Stimulated activated CD4-positive, alpha-beta T cell treated with anti-CD3 and anti-CD28 coated beads, Interleukin-1b, Interleukin-23, amount 100 ng/mL, for 48 hours (primary cell): Measurements from ENCODE around the gene SGK2.

ENCODE experiments used
- DNase-seq: peaks from one replicate; pipeline ENCODE4 v3.0.0-alpha.2; 2020

Gene SGK2

DNA sequence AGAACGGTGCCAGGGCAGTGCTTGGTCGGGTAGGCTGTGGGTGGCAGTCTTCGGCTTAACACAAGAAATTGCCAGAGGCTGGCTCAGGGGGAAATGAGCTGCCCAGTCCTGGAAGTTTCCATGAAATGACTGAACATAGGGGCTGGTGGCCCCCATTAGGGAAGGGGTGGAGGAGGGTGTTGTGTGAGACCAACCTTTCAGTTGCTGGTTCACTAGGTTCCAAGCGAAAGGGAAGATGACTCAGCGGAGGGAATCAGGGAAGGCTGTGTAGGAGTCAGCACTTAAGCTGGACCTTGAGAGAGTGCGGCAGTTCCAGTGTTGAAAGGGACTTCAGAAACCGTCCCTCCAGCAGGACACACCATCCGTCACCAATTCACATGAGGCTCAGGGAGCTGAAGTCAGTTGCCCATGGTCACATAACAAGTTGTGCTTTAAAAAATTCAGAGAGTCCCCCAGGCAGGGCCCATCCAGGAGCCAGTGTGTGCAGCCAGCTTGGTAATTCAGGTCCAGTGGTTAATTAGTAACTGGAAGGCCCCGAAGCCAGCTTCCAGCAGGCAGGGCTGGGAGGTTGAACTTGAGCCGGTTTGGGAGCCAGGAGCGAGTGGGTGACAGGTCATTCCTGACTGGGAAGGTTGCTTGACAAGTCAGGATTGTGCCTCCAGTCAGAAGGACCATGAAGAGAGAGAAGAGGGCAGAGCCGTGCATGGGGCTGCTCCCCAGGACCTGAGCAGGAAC lies at the start of gene SGK2:
SGK2 (plus strand) TSS at position 616 of the 735 bp plus-strand sequence. CDS start 7,469 bp downstream, outside the sequence.
- no peak for DNase-seq

DNA sequence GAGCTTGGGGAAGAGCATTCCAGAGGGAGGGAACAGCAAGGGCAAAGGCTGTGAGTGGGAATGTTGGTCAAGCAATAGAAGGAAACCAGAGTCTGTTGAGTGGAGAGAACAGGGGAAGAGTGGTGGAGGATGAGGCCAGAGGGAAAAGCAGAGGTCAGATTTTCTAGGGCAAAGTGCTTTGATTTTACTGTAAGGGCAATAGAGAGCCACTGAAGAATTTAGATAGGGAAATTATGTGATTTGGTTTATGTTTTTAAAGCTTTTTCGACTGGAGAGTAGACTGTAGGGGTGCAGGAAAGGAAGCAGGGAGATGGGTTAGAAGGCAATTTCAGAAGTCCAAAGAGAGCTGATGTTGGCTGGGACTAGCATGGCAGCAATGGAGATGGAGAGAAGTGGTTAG lies 46.9 kb upstream of the SGK2 start:
- no peak for DNase-seq

DNA sequence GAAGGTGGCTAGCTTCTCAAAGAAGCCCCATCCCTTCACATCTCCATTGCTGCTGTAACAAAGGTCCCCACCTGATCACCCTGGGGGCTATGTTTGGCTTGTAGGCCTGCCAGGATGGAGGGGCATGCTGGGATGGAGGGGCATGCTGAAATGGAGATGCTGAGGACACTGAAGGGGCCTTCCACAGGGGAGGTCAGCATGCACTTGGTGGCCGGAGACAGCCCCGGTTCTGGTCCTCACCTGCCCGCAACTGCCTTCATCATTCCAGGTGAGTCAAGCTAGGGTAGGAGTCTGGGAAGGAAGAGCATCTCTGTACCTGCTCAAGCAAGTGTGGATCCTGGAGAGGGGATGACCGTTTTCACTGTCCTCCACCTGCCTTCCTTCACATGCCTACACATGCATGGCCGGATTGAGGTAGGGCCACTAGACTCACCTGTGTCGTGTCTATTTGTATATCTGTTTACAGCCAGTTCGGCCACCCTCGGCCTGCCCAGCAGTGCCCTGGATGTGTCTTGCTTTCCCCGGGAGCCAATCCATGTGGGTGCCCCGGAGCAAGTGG lies 45.4 kb upstream of the SGK2 start:
- no peak for DNase-seq

DNA sequence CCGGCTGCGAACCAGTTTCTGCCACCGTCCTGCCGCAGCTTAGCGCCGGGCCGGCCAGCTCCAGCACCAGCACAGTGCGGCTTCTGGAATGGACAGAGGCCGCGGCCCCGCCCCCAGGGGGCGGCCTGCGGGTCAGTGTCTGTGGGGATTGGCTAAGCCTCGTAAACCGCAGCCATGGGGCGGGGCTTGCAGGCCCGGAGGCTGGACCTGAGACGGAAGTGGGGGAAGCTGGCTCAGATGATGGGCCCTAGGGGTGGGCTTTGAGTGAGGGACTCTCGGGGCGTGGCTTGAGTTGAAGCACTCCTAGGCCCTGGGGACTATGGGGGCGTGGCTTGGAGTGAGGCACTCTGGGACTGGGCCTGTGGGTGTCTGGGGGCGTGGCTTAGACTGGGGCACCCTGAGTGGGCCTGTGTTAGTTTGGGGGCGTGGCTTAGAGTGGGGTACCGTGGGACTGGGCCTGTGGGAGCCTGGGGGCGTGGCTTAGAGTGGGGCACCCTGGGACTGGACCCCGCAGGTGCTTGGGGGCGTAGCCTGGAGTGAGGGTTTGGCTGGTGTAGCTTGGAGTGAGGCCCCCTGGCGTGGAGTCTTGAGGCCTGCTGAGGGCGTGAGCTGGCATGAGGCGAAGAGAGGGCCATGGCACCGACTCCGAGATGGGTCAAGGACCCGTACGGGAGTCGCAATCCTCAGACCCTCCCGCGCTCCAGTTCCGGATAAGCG lies 44.7 kb upstream of the SGK2 start:
- peak; percentile 96 for DNase-seq

DNA sequence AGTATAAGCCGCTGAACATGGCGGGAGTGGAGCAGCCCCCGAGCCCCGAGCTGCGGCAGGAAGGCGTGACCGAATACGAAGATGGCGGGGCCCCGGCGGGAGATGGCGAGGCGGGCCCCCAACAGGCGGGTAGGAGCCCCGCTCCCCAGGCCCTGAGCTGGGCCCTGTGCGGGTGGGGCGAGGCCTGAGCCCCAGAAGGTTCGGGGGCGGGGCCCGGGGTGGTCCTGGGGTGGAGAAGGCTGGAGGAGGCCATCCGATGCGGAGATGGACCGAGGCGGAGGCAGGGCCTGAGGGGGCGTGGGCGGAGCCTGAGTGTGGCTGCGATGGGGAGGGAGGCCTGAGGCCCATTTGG lies 44.2 kb upstream of the SGK2 start:
- no peak for DNase-seq

DNA sequence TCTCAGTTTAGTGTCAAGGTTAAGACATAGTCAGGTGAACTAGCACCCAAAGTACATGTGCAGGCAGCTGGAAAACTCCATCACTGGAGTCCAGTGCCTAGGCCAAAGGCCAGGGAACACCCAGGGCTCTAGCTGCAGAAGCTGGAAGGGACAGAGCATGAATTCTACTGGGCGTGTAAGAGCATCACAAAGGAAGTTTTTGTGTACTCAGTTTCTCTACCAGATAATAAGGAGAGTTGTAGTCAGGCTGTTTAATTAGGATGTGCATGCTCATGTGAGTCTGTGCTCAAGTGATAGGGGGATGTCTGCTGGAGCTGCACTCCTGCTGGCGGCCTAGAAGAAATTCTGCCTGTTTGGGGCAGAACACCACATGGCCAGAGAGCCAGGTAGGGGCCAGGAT lies 43.2 kb upstream of the SGK2 start:
- DNase-seq: no peak

DNA sequence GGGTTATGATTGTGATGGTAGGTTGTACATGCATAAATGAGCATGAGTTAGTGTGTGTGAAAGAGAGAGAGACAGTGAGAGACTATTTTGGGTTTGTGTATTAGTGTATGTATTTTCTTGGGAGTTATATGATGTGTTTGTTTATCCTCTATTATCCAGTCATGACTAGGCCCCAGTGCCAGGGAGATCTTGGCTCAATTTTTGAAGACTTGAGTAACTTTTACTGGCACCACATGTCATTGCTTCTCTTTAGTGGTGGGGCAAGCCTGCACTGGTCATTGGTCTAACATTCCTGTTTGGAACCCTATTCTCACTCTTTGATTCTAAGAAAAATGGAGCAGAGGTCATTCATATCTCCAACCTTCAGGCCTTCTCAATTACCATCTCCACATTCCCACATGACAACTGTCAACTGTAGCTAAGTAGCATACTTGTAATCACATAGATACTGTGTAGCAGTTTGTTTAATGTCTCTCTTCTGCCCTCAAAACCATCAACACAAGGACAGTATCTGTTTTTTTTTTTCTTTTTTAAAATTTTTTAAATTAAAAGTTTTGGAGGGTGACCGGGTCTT lies 42.5 kb upstream of the SGK2 start:
- DNase-seq: no peak

DNA sequence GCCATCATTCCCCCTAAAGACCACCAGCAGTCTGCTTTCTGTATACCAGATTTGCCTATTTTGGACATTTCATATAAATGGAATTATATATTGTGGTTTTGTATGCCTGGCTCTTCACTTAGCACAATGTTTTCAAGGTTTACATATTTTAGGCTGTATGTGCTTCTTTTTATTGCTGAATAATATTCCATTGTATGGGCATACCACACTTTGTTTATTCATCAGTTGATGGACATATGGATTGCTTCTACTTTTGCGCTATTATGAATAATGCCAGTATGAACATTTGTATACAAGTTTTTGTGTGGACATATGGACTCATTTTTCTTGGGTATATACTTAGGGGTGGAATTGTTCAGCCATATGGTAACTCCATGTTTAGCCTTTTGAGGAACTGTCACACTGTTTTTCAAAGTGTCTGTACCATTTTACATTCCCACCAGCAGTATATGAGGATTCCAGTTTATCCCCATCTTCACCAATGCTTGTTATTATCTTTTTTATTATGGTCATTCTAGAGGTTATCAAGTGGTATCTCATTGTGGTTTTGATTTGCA lies 38.7 kb upstream of the SGK2 start:
- no peak for DNase-seq

DNA sequence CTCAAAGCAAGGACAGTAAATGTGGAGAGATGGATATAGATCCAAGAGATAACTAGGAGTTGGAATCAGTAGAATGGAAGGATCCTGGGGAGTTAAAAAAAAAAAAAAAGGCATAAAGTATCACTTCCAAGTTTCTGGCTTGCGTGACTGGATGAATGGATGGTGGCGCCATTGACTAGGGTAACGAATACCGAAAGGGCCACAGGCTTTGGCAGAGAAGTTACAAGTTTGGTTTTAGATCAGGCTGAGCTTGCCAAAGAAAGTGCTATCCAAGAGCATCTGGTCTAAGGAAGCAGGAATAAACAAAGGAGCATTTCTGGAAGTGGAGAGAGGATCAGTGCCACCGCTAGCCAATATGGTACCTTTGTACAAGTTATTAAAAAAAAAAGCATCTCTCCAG lies 33.8 kb upstream of the SGK2 start:
- no peak for DNase-seq

DNA sequence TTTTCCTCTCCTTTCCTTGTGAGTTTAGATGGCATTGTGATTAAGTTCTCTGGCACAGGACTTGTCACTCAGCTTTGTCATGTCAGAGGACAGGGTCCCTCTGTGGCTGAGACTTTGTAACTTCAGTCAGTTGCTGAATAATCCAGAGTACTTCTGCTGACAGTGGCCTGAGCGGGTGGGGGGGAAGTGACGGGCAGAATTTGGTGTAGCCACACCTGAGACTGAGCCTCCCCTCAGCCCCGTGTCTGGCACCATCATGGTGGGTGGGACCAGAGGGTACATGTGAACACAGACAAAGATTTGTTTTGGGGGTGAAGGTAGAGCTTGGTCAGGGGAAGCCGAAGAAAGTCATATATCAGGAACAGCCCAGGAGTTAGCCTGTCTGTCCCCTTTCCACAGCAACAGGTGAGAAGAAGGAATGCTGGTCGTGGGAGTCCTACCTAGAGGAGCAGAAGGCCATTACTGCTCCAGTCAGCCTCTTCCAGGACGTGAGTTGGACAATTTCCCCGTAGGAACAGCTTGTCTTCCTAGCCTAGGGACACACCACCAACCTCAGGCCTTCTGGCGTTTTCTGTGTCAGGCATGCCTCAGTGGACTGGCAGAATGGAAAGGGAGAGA lies 30.5 kb upstream of the SGK2 start:
- no peak for DNase-seq

DNA sequence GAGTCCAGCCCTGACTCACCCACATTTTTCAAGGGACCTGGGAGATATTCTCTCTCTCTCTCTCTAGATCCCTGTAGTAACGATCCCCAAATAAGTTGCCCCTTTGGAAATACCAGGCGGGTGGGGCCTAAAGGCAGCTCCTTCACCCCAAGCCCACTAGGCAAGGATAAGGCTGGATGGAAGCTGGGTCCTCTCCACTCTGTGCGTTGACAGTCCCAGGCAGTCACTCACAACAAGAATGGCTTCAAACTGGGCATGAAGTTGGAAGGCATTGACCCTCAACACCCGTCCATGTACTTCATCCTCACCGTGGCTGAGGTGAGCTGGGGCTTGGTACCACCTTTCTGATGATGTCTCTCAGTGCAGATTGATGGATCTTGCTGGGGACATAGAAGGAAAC lies 29.8 kb upstream of the SGK2 start:
- DNase-seq: no peak

DNA sequence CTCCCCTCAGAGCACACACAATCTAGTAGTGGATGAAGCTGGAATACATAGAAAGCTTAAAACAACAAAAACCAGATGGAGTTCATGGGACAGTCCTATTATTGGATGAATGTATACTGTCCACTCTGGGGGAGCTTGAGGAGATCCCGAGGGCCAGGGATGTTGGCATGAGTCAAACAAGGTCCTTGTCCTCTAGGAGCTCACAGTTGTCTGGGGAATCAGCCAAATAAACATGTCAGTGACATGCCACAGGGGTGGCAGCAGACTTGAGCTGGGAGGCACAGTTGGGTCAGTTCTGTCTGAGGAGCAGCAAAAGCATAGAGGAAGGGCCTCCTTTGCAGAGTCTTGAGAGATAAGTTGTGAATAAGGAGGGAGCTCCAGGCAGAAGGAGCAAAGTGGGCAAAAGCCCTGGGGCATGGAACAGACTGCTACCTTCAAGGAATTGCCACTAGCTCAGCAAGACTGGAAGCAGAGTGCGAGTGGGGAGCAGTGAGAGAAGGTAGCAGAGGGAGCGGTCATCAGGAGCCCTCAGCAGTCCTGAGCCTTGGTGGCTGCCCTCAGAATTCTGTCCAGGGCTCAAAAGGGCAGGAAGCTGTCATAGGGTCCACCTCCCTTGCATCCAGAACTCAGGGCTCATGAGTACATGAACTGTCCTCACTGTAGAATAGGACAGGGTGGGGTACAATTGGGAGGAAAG lies 29.2 kb upstream of the SGK2 start:
- DNase-seq: no peak

DNA sequence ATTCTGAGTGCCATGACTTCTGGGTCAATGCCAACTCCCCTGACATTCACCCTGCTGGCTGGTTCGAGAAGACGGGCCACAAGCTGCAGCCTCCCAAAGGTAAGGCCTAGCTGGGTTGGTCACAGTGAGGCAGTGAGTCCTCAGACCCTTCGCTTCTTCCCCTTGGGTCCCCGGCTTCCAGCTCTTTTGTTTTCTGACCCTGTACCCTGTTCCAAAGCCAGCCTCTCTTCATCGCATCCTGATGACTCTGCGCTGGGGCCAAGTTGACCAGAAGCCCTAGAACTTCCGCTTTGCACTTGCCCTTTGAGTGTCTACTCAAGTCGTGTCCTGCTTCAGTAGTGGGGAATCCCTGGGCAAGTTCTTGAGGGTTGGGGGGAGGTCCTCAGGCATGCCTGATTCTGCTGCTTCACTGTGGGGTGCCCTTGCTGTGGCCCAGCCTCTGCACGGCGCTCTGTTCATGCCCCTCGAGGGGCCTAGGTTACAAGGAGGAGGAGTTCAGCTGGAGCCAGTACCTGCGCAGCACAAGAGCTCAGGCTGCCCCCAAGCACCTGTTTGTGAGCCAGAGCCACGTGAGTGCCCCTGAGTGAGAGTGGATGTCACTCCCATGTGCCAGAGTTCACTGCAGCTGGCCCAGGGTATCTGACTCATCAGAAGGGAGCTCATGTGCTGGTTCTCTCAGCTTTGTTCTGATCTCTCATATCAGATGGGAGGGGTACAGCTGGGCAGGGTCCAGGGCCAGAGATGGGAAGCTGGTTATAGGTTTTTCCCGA lies 28.3 kb upstream of the SGK2 start:
- no peak for DNase-seq

DNA sequence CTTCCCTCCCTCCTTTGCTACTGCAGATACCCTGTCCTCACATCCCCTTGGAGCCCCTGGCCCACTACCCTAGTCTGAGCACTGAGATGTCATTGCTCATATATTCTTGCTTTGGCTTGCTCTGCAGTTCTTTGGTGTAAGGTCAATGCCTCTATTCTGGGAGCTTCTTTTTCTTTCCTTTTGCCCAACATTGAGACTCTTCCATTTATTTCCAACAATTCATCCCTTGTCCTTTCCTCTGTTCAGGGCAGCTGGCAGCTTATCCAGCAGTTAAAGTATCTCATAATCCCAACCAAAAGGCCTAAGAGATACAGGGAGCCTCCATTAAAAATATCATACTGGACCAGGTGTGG lies 27.8 kb upstream of the SGK2 start:
- DNase-seq: no peak

DNA sequence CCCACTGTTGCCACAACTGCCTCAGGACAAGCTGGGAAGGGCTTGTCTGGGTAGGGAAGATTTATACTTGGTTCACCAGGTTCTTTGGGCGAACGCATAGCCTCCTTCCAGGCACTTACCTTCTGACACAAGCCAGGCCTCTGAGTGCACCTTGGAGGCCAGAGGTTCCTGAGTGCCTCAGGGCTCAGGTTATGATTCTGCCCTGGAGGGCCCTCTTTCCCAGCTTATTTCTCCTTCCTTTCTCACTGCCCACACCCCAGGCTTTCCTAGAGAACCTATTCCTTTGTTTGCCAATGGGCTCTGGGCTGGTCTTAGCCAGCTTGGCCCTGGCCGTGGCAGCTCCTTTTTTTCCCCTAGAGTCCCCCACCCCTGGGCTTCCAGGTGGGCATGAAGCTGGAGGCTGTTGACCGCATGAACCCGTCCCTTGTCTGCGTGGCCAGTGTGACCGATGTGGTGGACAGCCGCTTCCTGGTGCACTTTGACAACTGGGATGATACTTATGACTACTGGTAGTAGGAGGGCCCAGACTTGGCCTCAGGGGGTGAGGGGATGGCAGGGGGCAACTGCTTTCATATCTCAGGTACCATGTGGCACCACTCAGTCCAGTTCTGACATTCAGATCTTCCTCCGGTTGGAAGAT lies 26.3 kb upstream of the SGK2 start:
- no peak for DNase-seq

DNA sequence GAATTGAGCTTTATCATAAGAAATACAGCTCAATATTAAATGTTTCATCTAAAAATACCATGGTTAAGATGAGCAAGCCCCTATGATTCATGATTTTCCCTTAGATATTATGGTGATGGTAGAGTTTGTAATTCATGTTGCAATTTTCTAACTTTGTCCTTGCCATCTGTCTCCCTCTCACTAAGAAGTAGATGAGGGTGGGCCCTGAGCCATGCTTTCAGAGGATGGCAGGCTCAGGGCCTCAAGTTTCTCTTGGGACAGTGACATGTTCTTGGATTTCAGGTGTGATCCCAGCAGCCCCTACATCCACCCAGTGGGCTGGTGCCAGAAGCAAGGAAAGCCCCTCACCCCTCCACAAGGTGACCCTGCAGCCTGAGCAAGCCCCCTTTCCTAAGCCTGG lies 25.8 kb upstream of the SGK2 start:
- DNase-seq: no peak

DNA sequence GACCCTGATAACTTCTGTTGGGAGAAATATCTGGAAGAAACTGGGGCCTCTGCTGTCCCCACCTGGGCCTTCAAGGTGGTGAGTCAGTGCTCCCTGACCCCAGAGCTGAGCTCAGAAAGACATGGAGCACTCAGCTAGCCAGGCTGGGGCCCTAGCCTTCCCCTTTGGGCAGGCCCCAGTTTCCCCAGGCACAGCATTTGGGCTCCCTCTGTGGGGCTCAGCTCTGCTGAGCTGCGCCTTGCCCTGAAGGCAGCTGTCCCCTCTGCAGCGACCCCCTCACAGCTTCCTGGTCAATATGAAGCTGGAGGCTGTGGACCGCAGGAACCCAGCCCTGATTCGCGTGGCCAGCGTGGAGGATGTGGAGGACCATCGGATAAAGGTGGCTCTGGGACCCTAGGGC lies 24.8 kb upstream of the SGK2 start:
- no peak for DNase-seq

DNA sequence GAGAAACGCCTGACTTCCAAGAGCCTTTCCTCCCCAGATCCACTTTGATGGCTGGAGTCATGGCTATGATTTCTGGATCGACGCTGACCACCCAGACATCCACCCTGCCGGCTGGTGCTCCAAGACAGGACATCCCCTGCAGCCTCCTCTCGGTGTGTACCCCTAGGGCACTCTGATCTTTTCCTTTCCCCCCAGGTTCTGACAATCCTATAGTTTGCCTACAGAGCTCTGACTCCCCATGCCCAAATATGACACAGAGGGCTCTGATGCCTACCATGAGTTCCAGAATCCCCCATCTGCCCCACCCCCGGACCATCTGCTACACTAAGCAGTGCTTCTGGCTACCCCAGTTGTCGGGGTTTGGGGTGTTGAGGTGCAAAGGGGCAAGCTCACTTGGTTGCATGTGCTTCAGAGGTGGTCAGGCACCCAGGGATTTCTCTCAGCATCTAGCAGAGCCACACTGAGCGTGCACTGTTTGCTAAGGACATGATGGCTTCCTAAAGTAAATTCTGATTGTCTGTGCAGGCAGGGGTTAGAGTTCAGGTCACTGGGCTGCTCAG lies 24.0 kb upstream of the SGK2 start:
- no peak for DNase-seq

DNA sequence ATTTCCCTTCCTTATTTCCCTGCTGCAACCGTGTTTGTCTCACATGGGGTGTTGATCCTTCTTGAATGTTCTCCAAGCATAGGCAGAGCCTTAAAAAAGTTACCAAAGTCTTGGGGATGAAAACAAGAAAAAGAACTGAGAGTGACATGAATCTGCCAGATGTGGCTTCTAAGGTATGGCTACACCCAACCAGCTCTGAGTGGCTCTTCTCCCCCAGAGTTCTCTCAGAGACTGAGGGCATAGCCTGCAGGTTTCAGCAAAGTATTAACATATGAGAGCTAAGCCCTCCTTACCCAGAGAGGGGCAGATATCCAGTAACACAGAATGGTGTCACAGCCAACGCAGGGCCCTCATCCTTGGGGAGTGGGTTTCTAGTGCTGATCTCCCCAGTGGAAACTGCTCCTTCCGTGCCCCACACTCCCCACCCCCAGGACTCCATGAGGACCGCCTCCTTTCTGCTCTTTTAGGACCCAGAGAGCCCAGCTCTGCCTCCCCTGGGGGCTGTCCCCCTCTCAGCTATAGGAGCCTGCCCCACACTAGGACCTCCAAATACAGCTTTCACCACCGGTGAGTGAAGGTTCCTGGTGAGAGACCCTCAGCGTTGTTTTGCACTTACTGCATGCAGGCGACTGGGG lies 23.3 kb upstream of the SGK2 start:
- DNase-seq: no peak

DNA sequence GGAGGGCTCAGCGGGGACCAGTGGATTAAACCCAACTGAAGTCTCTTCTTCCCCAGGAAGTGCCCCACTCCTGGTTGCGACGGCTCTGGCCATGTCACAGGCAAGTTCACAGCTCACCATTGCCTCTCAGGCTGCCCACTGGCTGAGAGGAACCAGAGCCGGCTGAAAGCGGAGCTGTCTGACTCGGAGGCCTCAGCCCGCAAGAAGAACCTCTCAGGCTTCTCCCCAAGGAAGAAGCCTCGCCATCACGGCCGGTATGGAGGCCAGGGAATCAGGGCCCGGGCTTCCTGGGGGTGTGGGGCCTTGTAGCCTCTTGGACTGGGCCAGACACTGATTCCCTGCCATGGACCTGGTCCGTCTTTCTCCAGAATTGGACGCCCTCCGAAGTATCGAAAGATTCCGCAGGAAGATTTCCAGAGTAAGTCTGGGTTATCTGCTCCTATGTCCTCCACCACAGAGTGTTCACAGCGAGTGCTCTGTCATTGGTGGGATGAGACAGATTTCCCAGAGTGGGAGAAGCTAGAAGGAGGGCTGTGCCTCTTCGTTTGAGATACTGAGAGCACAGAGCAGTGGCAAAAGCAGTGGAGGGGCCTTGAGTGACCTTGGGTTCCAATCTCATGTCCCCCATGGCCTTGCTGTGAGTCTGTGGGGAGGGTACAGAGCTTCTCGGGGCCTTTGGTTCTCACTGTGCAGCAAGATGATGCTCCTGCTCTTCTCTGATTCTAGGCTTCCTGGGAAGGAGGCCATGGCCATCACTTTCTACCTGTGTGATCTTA lies 22.6 kb upstream of the SGK2 start:
- DNase-seq: no peak
